Hindlimb muscle (tissue), 1 donor: ENCODE measurements around the gene ITLN2. TPM values are rescaled to one million over a fixed set of nuclear protein-coding genes. Genes with fewer than 3 reads are reported as not detected.
"Not testable (repeated sequence)": the region's sequence is repeated elsewhere in the genome, so short reads cannot be mapped to it uniquely, and the experiment has no call there.

Source experiments
- DNase-seq: peaks from one replicate; pipeline ENCODE4 v3.0.0-alpha.2; 2013
- polyA plus RNA-seq: library from polyadenylated mRNA; unstranded; fragments of 120-200 nt; gene quantifications from one replicate; pipeline ENCODE4 v1.2.1, GENCODE V29; 2013; ENCODE audit not compliant: insufficient read length

ITLN2 gene
- polyA plus RNA-seq, 1 donor = not detected

GRCh38 chr1:160952129-160952510 is 2.5 kb downstream of the ITLN2 start:
- no peak for DNase-seq

GRCh38 chr1:160951443-160952128 is 3.0 kb downstream of the ITLN2 start:
- peak; percentile 30 for DNase-seq

GRCh38 chr1:160950657-160951056 is 4.0 kb downstream of the ITLN2 start:
- no peak for DNase-seq

GRCh38 chr1:160949881-160950280 is 4.7 kb downstream of the ITLN2 start:
- DNase-seq = no peak

GRCh38 chr1:160949216-160949880 is 5.3 kb downstream of the ITLN2 start:
- not testable (repeated sequence) for DNase-seq

- DNase-seq = not testable (repeated sequence)
Observed at GRCh38 chr1:160947174-160947759, 7.3 kb downstream of the ITLN2 start.

GRCh38 chr1:160945881-160946280 is 8.7 kb downstream of the ITLN2 start:
- not testable (repeated sequence) for DNase-seq

GRCh38 chr1:160945079-160945478 is 9.5 kb downstream of the ITLN2 start:
- DNase-seq = no peak

GRCh38 chr1:160942926-160943325 is 11.7 kb downstream of the ITLN2 start:
- no peak for DNase-seq

- not testable (repeated sequence) for DNase-seq
Observed at GRCh38 chr1:160936666-160937065, 17.9 kb downstream of the ITLN2 start.

- DNase-seq = no peak
Observed at GRCh38 chr1:160935527-160936258, 18.9 kb downstream of the ITLN2 start.

GRCh38 chr1:160933305-160933704 is 21.3 kb downstream of the ITLN2 start:
- not testable (repeated sequence) for DNase-seq

- DNase-seq = no peak
Observed at GRCh38 chr1:160925652-160926244, 28.9 kb downstream of the ITLN2 start.

- no peak for DNase-seq
Observed at GRCh38 chr1:160924791-160925651, 29.6 kb downstream of the ITLN2 start.

- no peak for DNase-seq
Observed at GRCh38 chr1:160916666-160917065, 37.9 kb downstream of the ITLN2 start.

- not testable (repeated sequence) for DNase-seq
Observed at GRCh38 chr1:160913229-160913628, 41.4 kb downstream of the ITLN2 start.

GRCh38 chr1:160911925-160912324 is 42.7 kb downstream of the ITLN2 start:
- DNase-seq = no peak

- no peak for DNase-seq
Observed at GRCh38 chr1:160911441-160911840, 43.2 kb downstream of the ITLN2 start.

- DNase-seq = no peak
Observed at GRCh38 chr1:160910170-160910750, 44.3 kb downstream of the ITLN2 start.

- no peak for DNase-seq
Observed at GRCh38 chr1:160907976-160908375, 46.6 kb downstream of the ITLN2 start.

GRCh38 chr1:160905617-160905989 is 49.0 kb downstream of the ITLN2 start:
- no peak for DNase-seq
